ENCODE measurements around the gene PINLYP. TPM values are rescaled to one million over a fixed set of nuclear protein-coding genes. Genes with fewer than 3 reads are reported as not detected.

Gene PINLYP
- total RNA-seq, 1 experiment from 2014 or later: 0.17 TPM

DNA sequence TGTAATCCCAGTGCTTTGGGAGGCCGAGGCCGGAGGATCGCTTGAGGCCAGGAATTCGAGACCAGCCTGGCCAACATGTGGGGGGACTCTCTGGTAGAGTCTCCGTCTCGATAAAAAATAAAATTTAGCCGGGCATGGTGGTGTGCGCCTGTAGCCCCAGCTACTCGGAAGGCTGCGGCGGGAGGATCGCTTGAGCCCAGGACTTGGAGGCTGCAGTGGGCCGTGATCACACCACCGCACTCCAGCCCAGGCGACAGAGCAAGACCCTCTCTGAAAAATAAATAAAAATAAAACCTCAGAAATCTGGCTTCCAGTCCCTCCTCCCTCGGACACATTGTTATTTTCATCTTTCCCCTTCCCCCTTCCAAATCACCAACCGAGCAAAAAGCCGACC lies 20.0 kb downstream of the PINLYP start:
- Histone ChIP-seq H3K4me2 (ENCODE audit: low read length) (peak overlapping the region; percentile 98), H3K9ac (ENCODE audit: low read length) (peak overlapping the region; percentile 87), H4K20me1 (ENCODE audit: insufficient read depth) (no peaks in the 10 kb centered on the region), H3K27me3 (ENCODE audit: insufficient read depth, low read length) (no peaks in the 10 kb centered on the region), H3K36me3 (ENCODE audit: control insufficient read depth in 1 of 2, insufficient read depth in 2 of 2, low read length in 2 of 2) (peaks cover 11 to 24% of the 10 kb centered on the region in 2 experiments; a peak in 3 of 4 replicates), H3K27ac (ENCODE audit: low read depth, low read length) (peak overlapping the region; percentile 52), H3K4me3 (replicated peaks in 1 of 2; ENCODE audit: low read depth in 1 of 2, low read length in 2 of 2) (peak overlapping the region; percentile 71 to 92), H3K79me2 (ENCODE audit: insufficient read depth, low read length) (peaks cover 55% of the 10 kb centered on the region), H3K4me1 (ENCODE audit: control insufficient read depth in 1 of 2, insufficient read depth in 2 of 2, low read length in 2 of 2) (peaks cover 9 to 25% of the 10 kb centered on the region in 2 experiments; a peak in 3 of 4 replicates), H3K9me2 (ENCODE audit: insufficient read depth) (no peaks in the 10 kb centered on the region), H2AFZ (ENCODE audit: low read depth, low read length, poor library complexity, severe bottlenecking) (no peak overlapping the region), H3K9me3 (ENCODE audit: control insufficient read depth in 1 of 2, insufficient read depth in 1 of 2, low read depth in 1 of 2, low read length in 2 of 2) (no peaks in the 10 kb centered on the region)
- ATAC-seq (peak; percentile 12), DNase-seq (ENCODE audit: low read depth, low spot score) (no peak)
- TF ChIP-seq POLR2AphosphoS5 (IDR thresholded peaks at IDR 0.05; ENCODE audit: low read depth, low read length): no peak
- 0 out of 2 replicates have a peak, but pooled peaks have one; percentile 57 for TF ChIP-seq SIN3A (IDR thresholded peaks at IDR 0.05; ENCODE audit: low read depth)
- no peak for TF ChIP-seq CEBPB (IDR thresholded peaks at IDR 0.05; ENCODE audit: low read depth)
- intact Hi-C loops (cut with micrococcal nuclease): no loop called here
- ChIA-PET POLR2A (interaction anchor here (0.8 to 1.8 kb wide), 7 partner anchors 10 to 214 kb away, joined by 3 to 6 read pairs (median 4); partner anchors contain the start of genes PHLDB3, PINLYP, XRCC1 and ZNF575), CTCF (interaction anchor here (0.7 to 2.8 kb wide), 13 partner anchors 12 to 171 kb away, joined by 3 to 20 read pairs (median 5); partner anchors contain the start of gene ZNF575), RAD21 (ENCODE audit: low non-redundant PET in 1 of 2, low total read pairs in 2 of 2, uncharacterized antibody in 2 of 2, unreplicated experiment in 2 of 2) (interaction anchor here (0.5 to 0.6 kb wide), 2 partner anchors 86 to 126 kb away, joined by 3 to 5 read pairs; no protein-coding TSS in a partner anchor)
- TSS peak; percentile 87 for BruUV-seq (replicated peaks)

DNA sequence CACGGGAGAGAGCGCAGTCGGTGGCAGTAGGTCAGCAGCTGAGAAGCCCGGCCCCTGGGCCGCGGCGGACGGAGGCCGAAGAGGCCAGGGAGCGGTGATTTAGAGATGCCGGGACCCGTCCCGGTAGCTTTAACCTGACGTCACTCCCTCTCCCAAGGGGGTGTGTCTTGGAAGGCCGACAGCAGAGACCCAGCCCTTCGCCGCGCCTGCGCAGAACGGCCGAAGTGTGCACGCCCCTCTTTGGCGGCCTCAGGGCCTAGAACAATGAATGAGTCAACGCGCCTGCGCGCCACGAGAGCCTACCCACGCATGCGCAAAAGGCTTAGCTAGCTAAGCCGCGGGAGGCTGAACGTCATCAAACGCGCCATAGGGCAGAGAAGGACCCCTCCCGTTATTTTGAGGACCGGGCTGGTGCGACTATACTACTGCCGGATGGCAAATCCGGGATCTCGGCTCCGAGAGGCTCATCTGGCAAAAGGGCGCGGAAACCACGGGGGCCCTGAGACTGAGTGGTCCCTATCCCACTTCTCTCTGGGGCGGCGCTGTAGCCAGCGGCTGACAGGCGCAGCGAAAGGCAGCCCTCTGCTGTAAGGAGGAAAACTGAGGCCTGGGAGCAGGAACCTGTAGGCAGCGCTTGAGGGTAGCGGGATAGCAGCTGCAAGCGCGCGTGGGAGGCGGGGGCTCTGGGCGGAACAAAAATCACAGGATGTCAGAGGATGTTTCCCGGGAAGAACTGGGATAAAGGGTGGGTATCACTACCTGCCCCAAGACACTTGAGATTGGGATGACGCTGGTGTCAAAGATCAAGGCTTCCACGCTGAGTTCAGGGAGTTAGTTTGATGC lies 20.6 kb downstream of the PINLYP start, which contains the start of the genes IRGQ and ZNF576:
TSS of gene IRGQ (minus strand) at position 136 of the 843 bp plus-strand sequence. CDS start 796 bp downstream, outside the sequence.
TSS of gene ZNF576 (plus strand) at position 597 of the 843 bp plus-strand sequence. CDS start 514 bp downstream, outside the sequence.
- CTCF ChIA-PET: interaction anchor here (0.7 to 2.8 kb wide), 12 partner anchors 13 to 213 kb away, joined by 3 to 20 read pairs (median 4); partner anchors contain the start of gene ZNF575
- POLR2A ChIA-PET: interaction anchor here (0.8 to 1.8 kb wide), 6 partner anchors 9 to 213 kb away, joined by 3 to 6 read pairs (median 4); partner anchors contain the start of genes PHLDB3, PINLYP and XRCC1
- peak within 1 kb of the TSS; percentile 66 for H3K27ac ChIP-seq (ENCODE audit: low read depth, low read length)
- BruUV-seq (replicated peaks): TSS peak; percentile 56
- DNase-seq (ENCODE audit: low read depth, low spot score): peak; percentile 99
- RAD21 ChIA-PET (ENCODE audit: low non-redundant PET in 1 of 2, low total read pairs in 2 of 2, uncharacterized antibody in 2 of 2, unreplicated experiment in 2 of 2): interaction anchor here (0.5 to 1.0 kb wide), 4 partner anchors 72 to 126 kb away, joined by 3 to 5 read pairs (median 3); no protein-coding TSS in a partner anchor
- peak within 1 kb of the TSS; percentile 87 for H3K9ac ChIP-seq (ENCODE audit: low read length)
- H3K79me2 ChIP-seq (ENCODE audit: insufficient read depth, low read length): peaks cover 55% of the 10 kb centered on the region
- peak within 1 kb of the TSS; percentile 98 for H3K4me2 ChIP-seq (ENCODE audit: low read length)
- H3K9me2 ChIP-seq (ENCODE audit: insufficient read depth): no peaks in the 10 kb centered on the region
- peak; percentile 86 for ATAC-seq
- peaks cover 9 to 25% of the 10 kb centered on the region in 2 experiments; a peak in 3 of 4 replicates for H3K4me1 ChIP-seq (ENCODE audit: control insufficient read depth in 1 of 2, insufficient read depth in 2 of 2, low read length in 2 of 2)
- intact Hi-C loops (cut with micrococcal nuclease): loop anchor here (1.0 to 2.0 kb wide), 3 partner anchors 21 to 69 kb away; partner anchors contain the start of genes ETHE1, PINLYP, XRCC1 and ZNF428
- no peaks in the 10 kb centered on the region for H4K20me1 ChIP-seq (ENCODE audit: insufficient read depth)
- H3K9me3 ChIP-seq (ENCODE audit: control insufficient read depth in 1 of 2, insufficient read depth in 1 of 2, low read depth in 1 of 2, low read length in 2 of 2): no peaks in the 10 kb centered on the region
- no peaks in the 10 kb centered on the region for H3K27me3 ChIP-seq (ENCODE audit: insufficient read depth, low read length)
- peak within 1 kb of the TSS; percentile 71 to 92 for H3K4me3 ChIP-seq (replicated peaks in 1 of 2; ENCODE audit: low read depth in 1 of 2, low read length in 2 of 2)
- peak within 1 kb of the TSS; percentile 67 for H2AFZ ChIP-seq (ENCODE audit: low read depth, low read length, poor library complexity, severe bottlenecking)
- H3K36me3 ChIP-seq (ENCODE audit: control insufficient read depth in 1 of 2, insufficient read depth in 2 of 2, low read length in 2 of 2): peaks cover 11 to 28% of the 10 kb centered on the region in 2 experiments; a peak in 2 of 4 replicates
- no peak for TF ChIP-seq FOSL1 (IDR thresholded peaks at IDR 0.05; ENCODE audit: low read depth)
- TF ChIP-seq, protein P1, sequence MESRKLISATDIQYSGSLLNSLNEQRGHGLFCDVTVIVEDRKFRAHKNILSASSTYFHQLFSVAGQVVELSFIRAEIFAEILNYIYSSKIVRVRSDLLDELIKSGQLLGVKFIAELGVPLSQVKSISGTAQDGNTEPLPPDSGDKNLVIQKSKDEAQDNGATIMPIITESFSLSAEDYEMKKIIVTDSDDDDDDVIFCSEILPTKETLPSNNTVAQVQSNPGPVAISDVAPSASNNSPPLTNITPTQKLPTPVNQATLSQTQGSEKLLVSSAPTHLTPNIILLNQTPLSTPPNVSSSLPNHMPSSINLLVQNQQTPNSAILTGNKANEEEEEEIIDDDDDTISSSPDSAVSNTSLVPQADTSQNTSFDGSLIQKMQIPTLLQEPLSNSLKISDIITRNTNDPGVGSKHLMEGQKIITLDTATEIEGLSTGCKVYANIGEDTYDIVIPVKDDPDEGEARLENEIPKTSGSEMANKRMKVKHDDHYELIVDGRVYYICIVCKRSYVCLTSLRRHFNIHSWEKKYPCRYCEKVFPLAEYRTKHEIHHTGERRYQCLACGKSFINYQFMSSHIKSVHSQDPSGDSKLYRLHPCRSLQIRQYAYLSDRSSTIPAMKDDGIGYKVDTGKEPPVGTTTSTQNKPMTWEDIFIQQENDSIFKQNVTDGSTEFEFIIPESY (IDR thresholded peaks at IDR 0.05; ENCODE audit: extremely low read depth, insufficient replicate concordance, low read length): no peak
- TF ChIP-seq YY1 (IDR thresholded peaks at IDR 0.05; ENCODE audit: extremely low read depth, insufficient replicate concordance, low read depth, low read length): no peak
- peak; percentile 50; the same call in 1 of the 2 replicates for TF ChIP-seq SIN3A (IDR thresholded peaks at IDR 0.05; ENCODE audit: low read depth)
- TF ChIP-seq CEBPB (IDR thresholded peaks at IDR 0.05; ENCODE audit: low read depth): no peak
- peak; percentile 91 for TF ChIP-seq SRF (IDR thresholded peaks at IDR 0.05; ENCODE audit: low read depth)
- TF ChIP-seq POLR2AphosphoS5 (IDR thresholded peaks at IDR 0.05; ENCODE audit: low read depth, low read length): peak; percentile 79
- TF ChIP-seq CBX3 (IDR thresholded peaks at IDR 0.05; ENCODE audit: low read depth): no peak
- peak; percentile 41; the same call in 1 of the 2 replicates for TF ChIP-seq ZFX (IDR thresholded peaks at IDR 0.05)
- no peak for TF ChIP-seq RAD21 (IDR thresholded peaks at IDR 0.05; ENCODE audit: low read depth)
- TF ChIP-seq SP1 (IDR thresholded peaks at IDR 0.05; ENCODE audit: low read depth): peak; percentile 83
- no peak for TF ChIP-seq EZH2 (IDR thresholded peaks at IDR 0.05)
- TF ChIP-seq EGR1 (IDR thresholded peaks at IDR 0.05; ENCODE audit: low read depth): peak; percentile 70; the same call in 1 of the 2 replicates

Measured in HCT116 (cell line).